HG03175 (cell line): ENCODE results near the gene CCDC185.

Experiments
- ATAC-seq: cut with Tn5 transposase; IDR thresholded peaks from one replicate; pipeline ENCODE4 v1.9.1; 2021; ENCODE audit warnings: mild to moderate bottlenecking, moderate library complexity; ENCODE audit not compliant: unreplicated experiment

The CCDC185 gene

DNA sequence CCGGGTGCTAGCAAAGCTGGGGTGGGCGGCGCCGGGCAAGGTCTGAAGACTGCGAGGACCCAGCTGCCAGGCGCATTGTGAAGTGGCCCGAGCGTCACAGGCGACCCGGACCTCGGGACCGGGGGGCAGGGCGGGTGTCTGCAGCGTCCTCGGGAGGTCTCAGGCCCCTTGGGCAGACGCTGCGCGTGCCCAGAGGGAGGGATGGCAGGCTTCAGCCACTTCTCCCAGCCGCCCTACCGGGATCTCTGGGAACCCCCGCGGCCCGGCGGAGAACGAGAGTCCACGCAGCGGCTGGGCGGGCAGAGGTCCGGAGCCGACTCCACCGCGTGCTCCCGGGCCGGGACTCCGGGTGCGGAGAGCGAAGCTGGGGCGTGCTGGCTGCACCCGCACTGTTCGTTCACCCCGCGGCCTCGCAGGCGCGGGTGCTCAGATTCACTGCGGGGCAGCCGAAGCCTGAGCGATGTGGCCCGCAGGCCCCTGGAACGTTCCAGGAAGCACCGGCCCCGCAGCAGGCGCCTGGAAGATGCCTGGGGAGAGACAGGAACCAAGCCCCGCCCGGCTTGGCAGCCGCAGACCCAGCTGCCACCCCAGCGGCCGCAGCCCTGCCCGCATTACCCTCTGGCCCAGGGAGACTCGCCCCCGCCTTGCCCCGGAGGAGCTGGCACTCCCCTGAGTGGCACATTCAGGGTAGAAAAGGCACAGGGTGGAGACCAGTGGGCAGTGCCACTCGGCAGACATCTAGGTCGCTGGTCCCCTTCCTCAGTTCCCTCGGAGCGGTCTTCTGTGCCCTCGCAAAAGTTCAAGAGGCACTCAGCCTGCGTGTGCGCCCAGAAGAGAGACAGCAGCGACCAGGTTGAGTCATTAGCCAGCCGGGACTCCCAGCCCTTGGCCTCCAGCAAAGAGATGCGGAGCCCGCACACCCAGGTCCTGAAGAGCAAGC is at the start of gene CCDC185:
CCDC185 (plus strand) TSS at position 141 of the 940 bp plus-strand sequence; CDS start at position 202, 61 bp downstream.
- ATAC-seq: no peak

DNA sequence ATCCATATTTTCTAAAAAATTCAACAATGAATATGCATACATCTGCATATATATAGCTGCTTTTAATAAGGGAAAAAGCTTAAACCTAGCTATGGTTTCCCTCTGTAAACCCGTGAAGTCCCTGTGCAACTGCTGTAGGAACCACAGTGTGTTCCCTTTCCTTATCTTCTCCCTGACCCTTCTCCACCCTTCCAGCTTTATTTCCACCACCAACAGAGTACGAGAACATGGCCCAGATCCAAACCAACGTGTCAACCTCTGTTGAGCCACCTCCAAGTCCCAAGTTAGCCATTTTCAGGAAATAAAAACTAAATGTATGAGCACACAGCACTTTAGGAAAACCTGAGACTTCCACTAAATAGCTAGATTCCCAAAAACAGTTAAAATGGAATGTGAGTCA is 49.5 kb upstream of the CCDC185 start:
- ATAC-seq: no peak

DNA sequence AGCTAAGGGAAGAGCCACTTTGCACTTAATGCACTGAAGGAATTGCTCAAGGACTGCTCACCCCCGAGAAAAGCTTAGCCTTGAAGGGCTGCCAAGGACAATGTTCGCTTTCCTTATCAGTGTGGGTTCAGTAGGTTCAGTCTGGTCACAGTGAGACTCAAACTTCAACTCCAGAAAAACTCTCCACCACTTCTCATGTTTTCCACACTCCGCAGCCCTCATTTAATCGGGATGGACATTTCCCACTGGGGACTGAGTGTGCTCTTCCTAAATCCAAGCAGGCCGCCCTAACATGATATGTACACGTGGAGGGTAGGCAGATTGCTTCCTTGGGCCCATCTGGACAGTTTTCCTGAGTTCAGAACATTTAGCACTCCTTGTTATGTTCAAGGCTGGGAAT is 48.7 kb upstream of the CCDC185 start:
- no peak for ATAC-seq

DNA sequence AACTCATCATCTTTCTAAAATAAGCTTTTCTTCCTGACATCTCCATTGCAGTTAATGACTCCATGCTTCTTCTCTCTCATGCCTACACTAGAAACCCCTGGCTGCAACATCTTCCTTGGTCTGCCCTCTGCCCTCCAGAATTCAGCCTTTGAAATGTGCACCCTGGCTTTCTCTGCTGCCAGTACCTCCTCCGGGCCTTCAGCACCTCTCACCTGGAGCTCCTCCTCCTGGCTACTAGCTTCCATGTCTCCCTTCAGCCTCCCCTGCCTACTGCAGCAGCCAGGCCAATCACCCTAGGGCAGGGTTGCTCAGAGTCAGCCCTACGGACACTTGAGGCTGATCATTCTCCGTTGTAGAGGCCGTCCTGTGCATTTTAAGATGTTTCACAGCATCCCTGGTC is 47.5 kb upstream of the CCDC185 start:
- ATAC-seq: no peak

DNA sequence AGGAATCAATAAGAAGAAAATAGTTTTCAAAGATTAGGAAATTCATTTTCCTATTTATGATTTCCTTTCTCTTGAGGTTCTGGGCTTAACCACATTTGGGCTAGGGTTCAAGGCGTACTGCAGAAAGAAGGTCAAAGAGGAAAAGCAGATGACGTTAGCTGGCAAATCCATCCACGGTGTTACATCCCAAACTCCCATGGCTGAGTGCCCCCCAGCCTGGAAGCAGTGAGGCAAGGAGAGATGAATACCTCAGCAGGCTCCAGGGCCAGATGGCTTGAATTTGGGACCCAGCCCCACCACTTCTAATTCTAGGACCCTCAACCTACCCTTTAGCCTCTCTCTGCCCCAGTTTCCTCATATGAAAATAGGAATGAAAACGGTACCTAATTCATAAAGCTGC is 46.9 kb upstream of the CCDC185 start:
- ATAC-seq: no peak

DNA sequence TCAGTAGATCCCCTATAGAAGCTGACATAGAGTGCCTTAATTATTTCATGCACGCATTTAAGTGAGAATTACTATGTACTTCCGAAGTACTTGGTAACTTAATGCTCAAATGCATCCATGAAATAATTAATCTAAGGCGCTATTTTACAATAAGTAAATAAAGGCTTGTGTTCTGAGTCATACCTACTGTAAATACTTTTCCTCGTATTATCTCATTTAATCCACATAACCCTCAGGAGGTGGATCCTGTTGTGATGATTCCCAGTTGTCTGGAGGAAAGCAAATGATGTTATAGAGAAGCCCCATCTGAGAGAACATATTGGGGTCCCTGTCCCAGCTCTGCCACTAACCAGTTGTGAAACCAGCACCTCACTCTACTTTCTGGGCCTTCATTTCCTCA is 45.6 kb upstream of the CCDC185 start:
- no peak for ATAC-seq

DNA sequence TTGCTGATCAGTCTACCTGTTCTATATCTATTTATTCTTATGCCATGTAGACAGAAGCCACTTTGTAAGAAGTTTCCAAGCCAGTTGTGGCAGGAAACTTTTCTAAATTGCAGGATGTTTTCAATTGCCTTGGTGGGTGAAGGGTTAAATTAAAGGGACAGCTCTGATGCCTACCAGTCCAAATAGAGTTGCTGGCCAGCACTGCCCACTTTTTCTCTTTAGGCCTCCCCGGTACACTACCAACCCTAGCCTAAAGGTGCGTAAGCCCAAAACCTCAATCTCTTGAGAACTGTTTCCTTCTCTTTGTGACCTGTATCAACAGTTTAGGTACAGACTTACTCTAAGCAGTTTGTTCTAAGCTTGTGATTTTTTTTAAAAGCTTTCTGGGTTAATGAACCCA is 44.8 kb upstream of the CCDC185 start:
- ATAC-seq: no peak

DNA sequence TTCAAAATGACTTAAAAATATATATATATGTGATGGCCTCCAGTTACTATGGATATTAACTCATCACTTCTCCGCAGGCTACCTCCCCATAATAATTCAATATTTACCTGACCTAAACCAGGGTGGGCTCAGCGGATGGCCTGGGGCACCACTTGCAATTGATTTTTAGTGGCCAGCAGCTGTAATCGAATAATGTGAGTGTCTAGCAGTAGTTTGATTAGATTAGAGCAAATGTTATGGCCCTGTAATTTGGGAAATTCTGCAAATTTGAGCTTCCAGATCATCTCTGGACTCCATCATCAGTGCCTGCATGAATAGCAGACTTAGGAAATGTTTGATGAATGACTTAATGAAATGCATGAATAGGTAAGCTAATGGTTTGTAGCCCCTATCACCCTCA is 44.0 kb upstream of the CCDC185 start:
- ATAC-seq: no peak

DNA sequence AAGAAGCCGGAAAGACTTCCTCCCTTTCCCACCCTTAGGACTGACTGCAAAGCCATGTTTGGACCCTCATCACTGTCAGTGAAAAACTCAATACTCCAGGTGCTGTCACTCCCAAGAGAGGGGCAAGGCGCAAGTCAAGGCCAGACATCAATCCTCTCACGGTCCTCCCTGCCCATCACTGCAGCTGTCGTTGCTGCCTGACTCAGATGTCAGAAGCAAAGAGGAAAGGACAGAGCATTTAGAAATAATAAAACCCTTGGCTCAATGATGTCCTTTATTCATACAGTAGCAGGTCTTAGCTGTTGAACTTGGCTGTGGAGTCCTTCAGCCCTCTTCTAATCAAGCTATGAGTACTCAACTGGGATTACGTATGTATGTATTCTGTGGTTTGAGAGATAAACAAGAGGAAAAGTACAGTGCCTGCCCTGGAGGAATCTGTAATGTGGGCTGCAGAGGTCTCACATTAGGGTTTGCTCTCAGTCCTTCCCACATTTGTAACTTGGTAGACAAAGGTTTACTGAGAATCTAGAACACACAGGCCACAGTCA is 42.8 kb upstream of the CCDC185 start:
- no peak for ATAC-seq

DNA sequence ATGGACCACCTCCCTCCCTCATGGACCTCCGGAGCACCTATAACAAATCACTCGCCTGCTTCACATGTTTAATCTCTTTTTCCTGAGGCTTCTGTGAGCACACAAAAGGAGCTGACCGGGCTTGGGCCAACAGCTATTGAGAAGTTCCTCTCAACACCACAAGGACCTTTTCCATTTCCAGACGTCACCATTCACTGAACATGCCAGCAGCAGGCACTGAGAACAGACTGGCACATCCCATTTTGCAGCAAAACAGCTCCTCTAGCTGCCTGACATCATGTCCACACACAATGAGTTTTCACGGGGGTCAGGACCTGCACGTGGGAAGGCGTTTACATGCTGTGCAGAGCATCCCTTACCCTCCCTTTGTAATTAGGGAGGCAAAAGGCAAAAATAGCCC is 40.3 kb upstream of the CCDC185 start:
- ATAC-seq: no peak

DNA sequence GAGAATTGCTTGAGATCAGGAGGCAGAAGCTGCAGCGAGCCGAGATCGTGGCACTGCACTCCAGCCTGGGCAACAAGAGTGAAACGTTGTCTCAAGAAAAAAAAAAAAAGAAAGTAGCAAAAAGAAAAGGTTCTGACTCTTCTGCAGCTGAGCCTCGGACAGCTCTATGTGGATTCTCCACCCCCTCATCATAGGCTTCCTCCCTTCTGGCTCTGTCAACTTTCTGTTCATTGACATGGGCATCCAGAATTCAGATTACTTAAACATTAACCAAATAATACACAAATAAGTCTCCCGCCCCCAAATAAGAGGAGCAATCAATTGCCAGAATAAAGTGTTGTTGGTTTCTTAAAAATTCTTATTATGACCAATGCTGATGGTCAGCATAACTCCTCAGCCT is 39.3 kb upstream of the CCDC185 start:
- no peak for ATAC-seq

DNA sequence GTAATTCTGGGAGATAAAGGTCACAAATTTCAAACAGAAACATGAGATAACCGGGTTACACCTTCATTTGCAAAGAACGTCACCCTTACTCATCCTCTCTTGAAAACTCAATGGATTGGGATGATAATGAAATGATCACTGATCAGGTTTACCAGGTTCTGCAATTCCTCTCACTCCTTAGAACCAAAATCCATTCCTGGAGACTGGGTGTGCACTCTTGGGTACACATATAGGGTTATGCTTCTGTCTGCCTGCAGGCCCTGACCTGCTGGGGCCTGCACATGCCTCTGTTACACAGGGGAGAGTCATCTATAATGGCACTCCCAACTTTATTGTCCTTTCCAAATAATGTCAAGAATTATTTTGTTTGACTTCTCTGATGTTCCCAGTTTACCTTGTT is 37.5 kb upstream of the CCDC185 start:
- no peak for ATAC-seq

DNA sequence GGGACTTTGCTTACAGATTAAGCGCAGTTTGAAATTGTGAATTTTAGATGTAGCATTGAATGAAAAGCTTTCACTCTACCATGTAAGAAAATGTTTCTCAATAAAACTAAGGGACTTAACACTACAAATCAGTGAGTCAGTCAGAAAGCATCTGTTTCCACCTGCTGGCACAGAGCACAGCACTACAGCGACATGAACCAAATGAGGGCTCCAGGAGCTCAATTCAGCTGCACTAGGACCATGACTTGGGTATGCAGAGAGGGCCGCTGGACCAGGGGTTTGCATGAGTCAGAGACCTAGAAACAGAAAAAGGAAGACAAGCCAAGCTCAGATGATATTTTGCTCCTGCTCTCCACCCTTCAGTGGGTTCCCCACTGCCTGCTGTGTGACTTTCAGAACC is 34.4 kb upstream of the CCDC185 start:
- no peak for ATAC-seq

DNA sequence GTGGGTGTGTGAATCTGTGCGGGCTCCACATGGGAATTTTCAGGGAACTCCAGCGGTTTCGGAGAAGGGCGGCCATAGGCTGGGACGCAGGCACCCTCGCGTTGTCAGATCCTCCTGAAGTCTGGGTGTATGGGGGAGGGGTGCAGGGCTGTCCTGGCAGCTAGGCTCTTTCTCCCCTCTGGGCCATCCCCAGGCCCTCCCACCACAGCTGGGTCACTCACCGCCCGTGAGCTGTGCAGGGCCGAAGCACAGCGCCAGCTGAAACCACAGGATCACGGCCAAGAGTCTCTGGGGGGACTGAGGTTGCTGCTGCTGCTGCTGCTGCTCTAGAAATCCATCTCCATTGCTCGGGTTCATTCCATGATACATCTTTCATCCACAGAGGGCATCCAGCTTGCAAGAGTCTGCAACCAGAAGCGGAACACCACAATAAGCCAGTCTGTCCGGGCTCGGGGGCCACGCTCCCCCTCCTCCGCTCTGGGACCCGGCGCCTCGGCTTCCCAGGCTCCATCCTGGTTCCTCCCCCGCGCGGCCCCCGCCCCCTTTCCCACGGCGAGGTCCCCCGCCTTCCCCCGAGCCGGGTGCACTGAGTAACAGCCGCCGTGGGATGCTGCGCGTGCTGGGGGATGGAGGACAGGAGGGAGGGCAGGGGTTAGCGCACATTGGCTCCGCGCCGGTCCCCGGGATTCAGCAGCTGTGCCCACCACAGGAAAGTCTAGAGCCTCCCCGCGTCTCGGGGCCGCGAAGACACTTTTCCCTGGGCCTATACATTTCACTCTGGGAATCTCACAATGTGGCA is 30.0 kb upstream of the CCDC185 start:
- ATAC-seq: no peak

DNA sequence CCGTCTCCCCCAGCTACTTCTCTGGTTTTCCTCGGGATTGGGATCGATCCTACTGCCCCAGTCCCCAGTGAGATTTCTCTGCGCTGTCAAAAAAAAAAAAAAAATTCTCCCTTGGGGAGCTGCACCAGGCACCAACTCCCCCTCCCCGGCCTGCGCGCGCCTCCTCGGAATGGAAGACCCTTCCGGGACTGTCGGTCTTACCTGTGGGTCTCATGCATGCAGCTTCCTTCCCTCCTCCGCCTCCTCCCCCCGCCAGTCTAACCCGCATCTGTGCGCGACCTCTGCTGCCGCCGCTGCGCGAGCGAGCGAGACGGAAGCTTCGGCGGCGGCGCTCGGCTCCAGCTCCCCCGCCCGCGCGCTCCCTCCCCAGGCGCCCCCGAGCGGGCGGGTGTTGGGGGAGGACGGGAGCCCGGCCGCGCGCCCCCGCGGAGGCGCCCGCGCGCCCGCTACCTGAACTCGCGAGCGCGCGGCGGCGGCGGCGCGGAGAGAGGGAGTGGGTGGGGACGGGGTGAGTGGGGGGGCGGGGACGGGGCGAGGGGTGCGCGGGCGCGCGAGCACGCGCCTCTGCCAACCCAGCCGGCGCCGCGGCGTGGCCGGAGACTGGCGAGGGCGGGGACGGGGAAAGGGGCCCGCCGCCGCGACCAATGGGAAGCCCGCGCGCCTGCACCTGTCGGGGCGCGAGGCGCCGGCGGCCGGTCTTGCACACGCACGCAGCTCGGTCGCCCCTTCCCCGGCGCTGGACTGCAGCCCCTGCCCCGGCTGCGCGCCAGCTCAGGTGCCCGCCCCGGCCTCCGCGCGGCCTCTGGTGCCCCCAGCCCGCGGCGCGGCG is 29.1 kb upstream of the CCDC185 start, which contains the start of gene SUSD4:
SUSD4 (minus strand) TSS at position 321 of the 829 bp plus-strand sequence. CDS start 751 bp downstream, outside the sequence.
- peak; percentile 66 for ATAC-seq

DNA sequence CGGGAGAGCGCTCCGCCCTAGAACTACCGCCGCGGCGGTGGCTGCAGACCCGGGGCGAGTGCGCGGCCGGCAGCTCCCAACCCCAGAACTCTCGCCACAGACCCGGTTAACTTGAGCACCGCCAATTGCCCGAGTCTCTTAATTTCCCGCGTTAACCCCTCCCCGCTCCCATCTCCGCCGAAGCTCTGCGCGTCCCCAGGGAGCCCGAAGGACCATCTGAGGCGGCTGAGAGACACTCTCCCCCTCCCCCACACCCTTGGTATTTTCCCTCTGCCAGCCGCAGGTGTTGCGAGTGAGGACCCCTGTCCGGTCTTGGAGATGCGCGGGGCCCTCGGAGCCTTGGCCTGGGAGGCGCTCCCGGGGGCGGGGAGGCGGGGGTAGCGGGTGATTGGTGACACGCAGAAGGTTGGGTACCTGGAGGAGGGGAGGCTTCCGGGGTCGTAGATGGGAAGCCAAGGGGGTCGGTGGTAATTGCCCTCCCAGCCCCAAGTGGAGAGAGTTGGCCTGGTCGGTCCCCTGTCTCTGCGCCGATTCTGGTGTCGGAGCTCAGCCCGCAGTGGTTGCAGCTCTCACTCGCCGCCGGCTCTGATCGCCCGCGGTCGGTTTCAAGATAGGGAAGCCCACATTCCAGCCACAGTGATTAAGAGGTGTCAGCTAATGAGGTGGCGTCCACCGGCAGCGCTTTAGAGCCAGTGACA is 28.4 kb upstream of the CCDC185 start:
- peak; percentile 17 for ATAC-seq

DNA sequence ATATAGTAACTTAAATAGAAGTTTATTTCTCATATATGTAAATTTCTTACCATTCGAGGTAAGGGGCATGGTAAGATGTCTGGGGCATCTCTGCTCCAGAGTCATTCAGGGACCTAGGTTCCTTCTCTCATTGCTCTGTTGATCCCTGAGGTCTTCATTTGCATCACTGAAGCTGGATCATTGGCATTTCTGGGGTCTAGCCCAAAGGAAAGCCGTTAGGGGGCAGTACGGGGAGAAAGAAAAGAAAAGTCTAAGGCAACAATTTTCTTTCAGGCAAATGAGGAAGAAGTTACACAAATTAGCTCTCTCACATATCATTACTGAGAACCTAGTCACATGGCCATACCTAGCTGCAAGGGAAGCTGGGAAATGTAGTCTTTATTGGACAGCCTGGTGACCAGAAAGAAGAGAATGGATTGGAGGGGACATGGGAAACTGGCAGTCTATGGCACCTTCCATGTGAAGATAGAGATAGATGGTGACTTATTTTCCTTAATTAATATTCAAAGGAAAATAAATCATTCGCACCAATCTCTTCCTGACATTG is 19.1 kb upstream of the CCDC185 start:
- ATAC-seq: no peak

DNA sequence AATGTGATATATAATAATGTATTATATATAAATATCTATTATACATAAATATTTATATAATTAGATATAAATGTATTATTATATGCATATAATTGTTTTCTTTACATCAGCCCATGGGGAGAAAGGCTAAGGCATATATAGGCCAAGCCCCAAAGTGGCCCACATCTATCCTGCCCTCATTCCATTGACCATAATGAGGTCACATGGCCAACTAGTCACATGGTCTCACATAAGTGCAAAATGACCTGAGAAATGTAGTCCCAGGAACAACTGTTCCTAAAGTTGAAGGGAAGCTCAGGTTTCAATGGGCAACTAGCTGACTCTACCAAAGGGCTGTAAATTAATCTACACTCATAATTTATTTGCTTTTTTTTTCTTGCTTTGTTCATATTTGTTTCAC is 14.5 kb upstream of the CCDC185 start:
- ATAC-seq: no peak

DNA sequence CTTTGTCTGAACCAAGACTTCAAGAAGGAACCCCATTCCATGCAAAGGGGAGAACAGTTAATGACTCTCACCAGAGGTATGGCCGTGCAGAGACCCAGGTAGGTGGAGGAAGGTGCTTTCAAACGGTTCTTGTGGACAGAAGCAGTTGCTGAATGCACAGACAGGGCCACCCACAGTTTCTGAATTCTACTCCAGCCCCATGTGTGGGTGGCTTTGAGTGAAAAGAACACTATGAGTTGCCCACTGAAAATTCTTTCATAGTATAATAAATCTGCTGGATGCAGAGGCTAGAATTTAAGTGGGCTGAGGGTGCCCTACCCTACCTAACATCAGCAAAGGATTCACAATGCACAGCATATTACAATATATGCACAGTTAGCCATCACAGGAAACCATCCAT is 7.2 kb upstream of the CCDC185 start:
- no peak for ATAC-seq

DNA sequence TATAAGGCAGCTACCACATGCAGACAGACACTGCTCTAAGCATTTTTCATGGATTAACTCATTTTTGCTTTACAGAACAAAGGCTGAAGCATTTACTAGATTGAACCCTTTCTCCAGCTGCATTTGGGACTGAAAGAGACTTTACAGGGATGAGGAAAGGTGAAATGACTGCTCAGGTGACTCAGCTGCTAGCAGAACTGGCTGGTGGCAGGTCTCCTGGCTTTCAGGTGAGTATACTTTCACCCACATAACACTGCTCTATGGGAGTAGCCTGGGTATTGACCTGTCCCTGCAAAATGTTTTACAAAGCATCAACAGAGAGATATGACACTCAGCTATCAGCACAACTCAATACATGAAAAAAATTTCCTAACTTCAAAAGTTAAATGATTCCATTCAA is 2.6 kb upstream of the CCDC185 start:
- ATAC-seq: no peak
